DOHH2 (cell line): ENCODE measurements around the gene PDE1C.

Experiments used
- CTCF ChIP-seq: fragments of 200-600 bp; sonication (generic); IDR thresholded peaks from one replicate; pipeline ENCODE4 v1.5.1; 2014; ENCODE audit warnings: antibody characterized with exemption, mild to moderate bottlenecking, low read depth, low read length; ENCODE audit not compliant: poor library complexity, severe bottlenecking
- EZH2phosphoT487 ChIP-seq: fragments of 200-600 bp; sonication (generic); IDR thresholded peaks from 2 replicates; pipeline ENCODE4 v1.6.1; 2017; ENCODE audit warnings: borderline replicate concordance, mild to moderate bottlenecking, antibody characterized with exemption, low read length, moderate library complexity, mixed read lengths

- TF ChIP-seq CTCF (no peak), EZH2phosphoT487 (no peak)
Measured at GRCh38 chr7:32051128-32051527, 19.1 kb downstream of the PDE1C start.
